SH-SY5Y (cell line): ENCODE measurements around the gene ABCB1.

Source experiments
- GATA2 ChIP-seq: IDR thresholded peaks from 2 replicates; pipeline ENCODE4 v1.6.1; 2011; ENCODE audit warnings: mild to moderate bottlenecking, low read depth, low read length
- GATA3 ChIP-seq: IDR thresholded peaks from 2 replicates; pipeline ENCODE4 v1.6.1; 2011; ENCODE audit warnings: low read depth, mild to moderate bottlenecking, low read length, moderate library complexity

- TF ChIP-seq GATA3, result no peak
- TF ChIP-seq GATA2, result no peak
Observed at GRCh38 chr7:87645446-87645845, 44.8 kb upstream of the ABCB1 start.
